Caco-2 (cell line): ENCODE measurements around the gene PTPN14. TPM values are rescaled to one million over a fixed set of nuclear protein-coding genes. Genes with fewer than 3 reads are reported as not detected.
A peak's percentile ranks its signal among the peaks of the same experiment; 100 is the strongest.

ENCODE experiments used
- BruUV-seq: library from RNA; stranded (reverse); fragments of 400-500 nt; replicated peaks from 2 replicates; lab custom pipeline; 2021; lab: Mats Ljungman, UMichigan
- CTCF ChIA-PET: fragments of 300-600 bp; sonication (Branson Sonifier 250); formaldehyde crosslinking; loops from one replicate; lab custom pipeline; 2022; ENCODE audit warnings: antibody characterized with exemption; lab: Charles Lee
- POLR2A ChIA-PET: fragments of 300-600 bp; sonication (Branson Sonifier 250); formaldehyde crosslinking; loops from one replicate; lab custom pipeline; 2022; ENCODE audit warnings: antibody characterized with exemption; lab: Charles Lee
- DNase-seq, 2 experiments: peaks; one replicate each; pipeline versions ENCODE4 v3.0.0 to v3.0.0-alpha.2; 2020 to 2022
- H3K27me3 ChIP-seq: replicated peaks from 2 replicates; pipeline ENCODE4 v1.6.0; 2011; ENCODE audit warnings: low read length; ENCODE audit not compliant: control insufficient read depth, insufficient read depth
- H3K36me3 ChIP-seq: 2 replicates; pipeline ENCODE4 v1.5.1; 2011; ENCODE audit warnings: low read length; ENCODE audit not compliant: control insufficient read depth, insufficient read depth
- H3K4me1 ChIP-seq: fragments of 250-450 bp; sonication (Bioruptor Pico); 2 replicates; pipeline ENCODE4 v1.5.1; 2020; ENCODE audit warnings: mild to moderate bottlenecking
- H3K4me3 ChIP-seq: 2 replicates; pipeline ENCODE4 v1.5.1; 2011; ENCODE audit warnings: low read depth, mild to moderate bottlenecking, control low read depth, low read length
- H3K9me3 ChIP-seq: fragments of 250-450 bp; sonication (Bioruptor Pico); 2 replicates; pipeline ENCODE4 v1.5.1; 2020; ENCODE audit warnings: mild to moderate bottlenecking, moderate library complexity
- H3K27ac Mint-ChIP-seq: one replicate; pipeline ENCODE4 v1.8.0; 2022; ENCODE audit warnings: mixed read lengths; ENCODE audit not compliant: unreplicated experiment
- H3K27me3 Mint-ChIP-seq: one replicate; pipeline ENCODE4 v1.8.0; 2022; ENCODE audit warnings: mixed read lengths; ENCODE audit not compliant: insufficient read depth, unreplicated experiment
- H3K36me3 Mint-ChIP-seq: one replicate; pipeline ENCODE4 v1.8.0; 2022; ENCODE audit warnings: mild to moderate bottlenecking, mixed read lengths; ENCODE audit not compliant: insufficient read depth, unreplicated experiment
- H3K4me1 Mint-ChIP-seq: one replicate; pipeline ENCODE4 v1.8.0; 2022; ENCODE audit warnings: low read depth, mixed read lengths; ENCODE audit not compliant: unreplicated experiment
- H3K4me3 Mint-ChIP-seq: one replicate; pipeline ENCODE4 v1.8.0; 2022; ENCODE audit warnings: mild to moderate bottlenecking, moderate library complexity, mixed read lengths; ENCODE audit not compliant: unreplicated experiment
- H3K9me3 Mint-ChIP-seq: one replicate; pipeline ENCODE4 v1.8.0; 2022; ENCODE audit warnings: mixed read lengths; ENCODE audit not compliant: unreplicated experiment
- CTCF ChIP-seq, 2 experiments: fragments of 200-600 bp in 1 of 2; IDR thresholded peaks; 1 replicate in 1 of 2; 2 replicates in 1 of 2; pipeline versions ENCODE4 v1.5.1 to v1.8.0; 2011 to 2022; ENCODE audit warnings: antibody characterized with exemption in 1 of 2, control low read depth in 1 of 2, inconsistent platforms in 1 of 2, low read depth in 1 of 2, low read length in 1 of 2, mild to moderate bottlenecking in 1 of 2, moderate library complexity in 1 of 2; ENCODE audit not compliant: insufficient read depth in 1 of 2, severe bottlenecking in 1 of 2, unreplicated experiment in 1 of 2
- intact Hi-C: fragments of 100-400 bp; cut with micrococcal nuclease; formaldehyde crosslinking; loops from one replicate; pipeline ENCODE4 v1.10.0; 2022; ENCODE audit not compliant: unreplicated experiment
- total RNA-seq: library from RNA; stranded (reverse); gene quantifications from 2 replicates; pipeline ENCODE4 v1.2.3, GENCODE V29; 2022

PTPN14 gene
- total RNA-seq, 1 experiment from 2014 or later, result 103 TPM

- intact Hi-C loops, result no loop called here
- H3K27me3 Mint-ChIP-seq, result no peaks in the 10 kb centered on the region
- Histone ChIP-seq H3K9me3 (no peaks in the 10 kb centered on the region), H3K4me1 (peaks cover 43% of the 10 kb centered on the region), H3K4me3 (no peak overlapping the region), H3K27me3 (no peaks in the 10 kb centered on the region), H3K36me3 (peaks cover 2% of the 10 kb centered on the region; the same call in 1 of the 2 replicates)
- POLR2A ChIA-PET, result no interaction called here
- no peaks in the 10 kb centered on the region for H3K9me3 Mint-ChIP-seq
- H3K36me3 Mint-ChIP-seq, result peaks cover 91% of the 10 kb centered on the region
- H3K4me3 Mint-ChIP-seq, result no peak overlapping the region
- peak overlapping the region; percentile 97 for H3K27ac Mint-ChIP-seq
- no peak for TF ChIP-seq CTCF (IDR thresholded peaks at IDR 0.05; ENCODE audit: insufficient read depth in 1 of 2, low read depth in 1 of 2, low read length in 1 of 2, severe bottlenecking in 1 of 2, unreplicated experiment in 1 of 2)
- no TSS peak for BruUV-seq
- DNase-seq, result no peak
- CTCF ChIA-PET, result no interaction called here
- peaks cover 22% of the 10 kb centered on the region for H3K4me1 Mint-ChIP-seq
Observed at GRCh38 chr1:214352838-214353237, 198.6 kb downstream of the PTPN14 start.

GRCh38 chr1:214351551-214352277, 199.7 kb downstream of the PTPN14 start:
- Mint-ChIP-seq H3K27me3 (no peaks in the 10 kb centered on the region), H3K4me1 (peaks cover 29% of the 10 kb centered on the region), H3K9me3 (no peaks in the 10 kb centered on the region), H3K36me3 (peaks cover 91% of the 10 kb centered on the region), H3K4me3 (no peak overlapping the region), H3K27ac (peak overlapping the region; percentile 97)
- BruUV-seq, result no TSS peak
- H3K4me1 ChIP-seq, result peaks cover 46% of the 10 kb centered on the region
- H3K36me3 ChIP-seq, result 0 out of 2 replicates have a peak, but pooled peaks cover 2% of the 10 kb centered on the region
- intact Hi-C loops, result no loop called here
- no peak for TF ChIP-seq CTCF (IDR thresholded peaks at IDR 0.05; ENCODE audit: insufficient read depth in 1 of 2, low read depth in 1 of 2, low read length in 1 of 2, severe bottlenecking in 1 of 2, unreplicated experiment in 1 of 2)
- ChIA-PET POLR2A (interaction anchor here (0.6 kb wide), 1 partner anchor 201 kb away, joined by 9 read pairs; no protein-coding TSS in a partner anchor), CTCF (no interaction called here)
- H3K4me3 ChIP-seq, result no peak overlapping the region
- no peak for DNase-seq
- no peaks in the 10 kb centered on the region for H3K9me3 ChIP-seq
- H3K27me3 ChIP-seq, result no peaks in the 10 kb centered on the region

- DNase-seq, result peak; percentile 82 to 88
- CTCF ChIA-PET, result interaction anchor here (0.7 to 2.5 kb wide), 6 partner anchors 10 to 235 kb away, joined by 3 to 33 read pairs (median 8); no protein-coding TSS in a partner anchor
- Histone ChIP-seq H3K27me3 (no peaks in the 10 kb centered on the region), H3K9me3 (no peaks in the 10 kb centered on the region), H3K4me3 (no peak overlapping the region), H3K4me1 (peaks cover 46% of the 10 kb centered on the region), H3K36me3 (0 out of 2 replicates have a peak, but pooled peaks cover 2% of the 10 kb centered on the region)
- peaks cover 7% of the 10 kb centered on the region for H3K9me3 Mint-ChIP-seq
- H3K27me3 Mint-ChIP-seq, result no peaks in the 10 kb centered on the region
- no peak for TF ChIP-seq CTCF (IDR thresholded peaks at IDR 0.05; ENCODE audit: insufficient read depth in 1 of 2, low read depth in 1 of 2, low read length in 1 of 2, severe bottlenecking in 1 of 2, unreplicated experiment in 1 of 2)
- BruUV-seq, result no TSS peak
- H3K36me3 Mint-ChIP-seq, result peaks cover 88% of the 10 kb centered on the region
- intact Hi-C loops, result loop anchor here (1.0 kb wide), 4 partner anchors 15 to 203 kb away; no protein-coding TSS in a partner anchor
- H3K4me3 Mint-ChIP-seq, result peak overlapping the region; percentile 70
- H3K27ac Mint-ChIP-seq, result peak overlapping the region; percentile 97
- peaks cover 33% of the 10 kb centered on the region for H3K4me1 Mint-ChIP-seq
- POLR2A ChIA-PET, result interaction anchor here (0.6 to 1.8 kb wide), 9 partner anchors 10 to 253 kb away, joined by 3 to 19 read pairs (median 4); partner anchors contain the start of genes CENPF and PTPN14
Observed at GRCh38 chr1:214349781-214350180, 201.6 kb downstream of the PTPN14 start.
